Type B pancreatic cell (in vitro differentiated cells): ENCODE measurements around the gene WDFY4. TPM values are rescaled to one million over a fixed set of nuclear protein-coding genes. Genes with fewer than 3 reads are reported as not detected.

Experiments used
- DNase-seq: peaks from one replicate; pipeline ENCODE4 v3.0.0; 2021; ENCODE audit warnings: mixed read lengths; ENCODE audit not compliant: unreplicated experiment; ENCODE audit errors: extremely low spot score
- H3K27ac Mint-ChIP-seq: 2 replicates; pipeline ENCODE4 v1.8.0; 2021; ENCODE audit warnings: mild to moderate bottlenecking, mixed read lengths
- H3K27me3 Mint-ChIP-seq: 2 replicates; pipeline ENCODE4 v1.8.0; 2021; ENCODE audit warnings: mixed read lengths
- H3K36me3 Mint-ChIP-seq: 2 replicates; pipeline ENCODE4 v1.8.0; 2021; ENCODE audit warnings: mixed read lengths
- H3K4me1 Mint-ChIP-seq: one replicate; pipeline ENCODE4 v1.8.0; 2021; ENCODE audit warnings: mixed read lengths; ENCODE audit not compliant: unreplicated experiment
- H3K4me3 Mint-ChIP-seq: 2 replicates; pipeline ENCODE4 v1.8.0; 2021; ENCODE audit warnings: mild to moderate bottlenecking, mixed read lengths
- H3K9me3 Mint-ChIP-seq: 2 replicates; pipeline ENCODE4 v1.8.0; 2021; ENCODE audit warnings: mixed read lengths
- CTCF ChIP-seq: fragments of 200-600 bp; sonication (generic); conservative IDR thresholded peaks from 2 replicates; pipeline ENCODE4 v1.5.0; 2021; ENCODE audit warnings: antibody characterized with exemption, mild to moderate bottlenecking
- total RNA-seq: library from RNA; stranded (reverse); gene quantifications from 2 replicates; pipeline ENCODE4 v1.2.1, GENCODE V29; 2021; ENCODE audit warnings: low replicate concordance

Gene WDFY4
- total RNA-seq, 1 donor from 2014 or later = 0.05 TPM

DNA sequence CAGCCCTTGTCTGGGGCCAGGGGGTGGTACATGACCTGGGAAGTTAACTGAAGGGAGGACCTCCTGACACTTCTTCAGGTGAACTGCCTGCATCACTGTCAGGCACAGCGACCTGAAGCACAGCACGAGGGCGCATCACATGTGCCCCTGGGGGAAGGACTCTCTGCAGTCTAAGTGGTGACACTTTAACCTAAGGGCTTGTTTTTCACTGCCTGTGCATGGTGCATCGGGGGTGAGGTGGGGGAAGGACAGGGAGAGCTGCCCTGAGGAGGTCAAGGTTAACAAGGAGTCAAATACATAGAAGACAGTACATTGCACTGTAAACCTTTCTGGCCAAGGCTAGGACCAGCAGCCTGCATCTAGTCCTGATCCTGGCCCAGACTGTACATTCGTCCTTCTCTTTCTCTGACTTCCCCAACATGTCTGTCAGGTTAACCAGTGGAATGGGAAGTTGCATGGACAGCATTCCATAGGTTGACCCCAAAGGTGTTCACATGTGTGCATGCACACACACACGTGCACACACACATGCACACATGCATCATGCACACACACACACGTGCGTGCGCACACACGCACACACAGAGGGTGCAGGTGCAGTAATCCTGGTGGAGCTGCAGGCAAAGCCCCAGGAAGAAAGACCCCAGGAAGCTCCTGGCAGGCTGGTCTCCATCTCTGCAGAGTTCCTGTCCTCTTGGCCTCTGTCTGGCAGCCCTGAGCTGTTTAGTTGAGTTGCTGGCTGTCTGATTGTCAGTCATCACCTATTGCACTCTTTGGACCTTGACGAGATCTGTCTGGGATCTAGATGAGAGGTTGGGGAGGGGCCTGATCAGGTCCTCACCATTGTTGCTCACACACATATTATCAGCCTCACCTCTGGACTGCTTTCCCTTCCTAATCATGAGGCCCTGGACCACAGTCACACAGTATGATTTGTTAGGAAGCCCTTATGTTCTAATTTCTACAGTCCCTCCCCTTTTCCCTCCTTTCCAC is 37.8 kb downstream of the WDFY4 start:
- DNase-seq = no peak
- Mint-ChIP-seq H3K27me3 (peaks cover 18% of the 10 kb centered on the region), H3K36me3 (no peaks in the 10 kb centered on the region), H3K4me1 (no peaks in the 10 kb centered on the region), H3K4me3 (no peak overlapping the region), H3K9me3 (no peaks in the 10 kb centered on the region), H3K27ac (no peak overlapping the region)
- no peak for TF ChIP-seq CTCF

DNA sequence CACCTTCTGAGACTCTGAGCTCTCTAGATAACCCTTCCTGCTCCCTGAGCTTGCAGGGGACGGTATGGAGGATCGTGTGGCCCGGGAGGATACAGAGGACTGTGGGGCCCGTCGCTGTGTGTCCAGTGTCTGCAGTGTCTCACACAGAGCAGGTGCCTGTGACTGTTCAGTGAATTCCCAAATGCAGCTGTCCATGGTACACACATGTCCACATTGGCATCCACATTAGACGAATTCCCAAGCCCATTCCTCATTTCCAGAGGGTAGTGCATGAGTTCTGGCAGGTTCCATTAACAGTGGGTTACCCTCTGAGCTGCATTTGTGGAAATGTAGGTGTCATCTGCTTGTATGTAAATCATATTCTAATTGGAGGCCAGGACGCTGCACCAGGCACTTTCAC is 39.5 kb downstream of the WDFY4 start:
- no peaks in the 10 kb centered on the region for H3K36me3 Mint-ChIP-seq
- no peaks in the 10 kb centered on the region for H3K9me3 Mint-ChIP-seq
- H3K4me3 Mint-ChIP-seq = no peak overlapping the region
- DNase-seq = no peak
- H3K4me1 Mint-ChIP-seq = no peaks in the 10 kb centered on the region
- no peak for TF ChIP-seq CTCF
- peaks cover 17% of the 10 kb centered on the region for H3K27me3 Mint-ChIP-seq
- H3K27ac Mint-ChIP-seq = no peak overlapping the region

GRCh38 chr10:48725708-48726107 is 41.0 kb downstream of the WDFY4 start:
- Mint-ChIP-seq H3K4me3 (no peak overlapping the region), H3K27ac (no peak overlapping the region), H3K4me1 (no peaks in the 10 kb centered on the region), H3K27me3 (peaks cover 22% of the 10 kb centered on the region), H3K9me3 (no peaks in the 10 kb centered on the region), H3K36me3 (no peaks in the 10 kb centered on the region)
- TF ChIP-seq CTCF = no peak
- no peak for DNase-seq

DNA sequence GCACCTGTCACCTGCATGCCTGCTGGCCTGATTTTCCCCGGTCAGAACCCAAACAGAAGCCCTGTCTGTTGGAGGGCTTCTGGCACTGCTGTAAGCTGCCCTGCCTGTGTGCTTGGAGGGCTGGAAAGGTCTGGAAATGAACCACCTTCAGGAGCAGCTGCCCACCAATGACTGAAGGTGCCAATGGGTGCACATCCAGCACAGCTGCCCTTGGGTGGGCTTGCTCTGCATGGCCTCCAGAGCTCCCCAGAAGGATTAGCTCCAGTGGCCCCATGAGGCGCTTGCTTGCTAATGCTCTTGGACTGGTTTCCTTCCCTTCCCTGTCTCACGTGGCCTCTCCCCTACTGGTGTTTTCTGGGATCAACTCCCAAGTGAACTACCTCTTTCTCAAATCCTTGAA is 43.2 kb downstream of the WDFY4 start:
- peaks cover 23% of the 10 kb centered on the region for H3K27me3 Mint-ChIP-seq
- no peak overlapping the region for H3K27ac Mint-ChIP-seq
- no peaks in the 10 kb centered on the region for H3K4me1 Mint-ChIP-seq
- no peak for TF ChIP-seq CTCF
- no peak for DNase-seq
- no peak overlapping the region for H3K4me3 Mint-ChIP-seq
- H3K9me3 Mint-ChIP-seq = no peaks in the 10 kb centered on the region
- no peaks in the 10 kb centered on the region for H3K36me3 Mint-ChIP-seq

GRCh38 chr10:48729222-48729621 is 44.5 kb downstream of the WDFY4 start:
- no peaks in the 10 kb centered on the region for H3K9me3 Mint-ChIP-seq
- no peak for TF ChIP-seq CTCF
- no peak overlapping the region for H3K27ac Mint-ChIP-seq
- H3K4me1 Mint-ChIP-seq = no peaks in the 10 kb centered on the region
- no peak overlapping the region for H3K4me3 Mint-ChIP-seq
- peak; percentile 10 for DNase-seq
- peaks cover 24% of the 10 kb centered on the region for H3K27me3 Mint-ChIP-seq
- no peaks in the 10 kb centered on the region for H3K36me3 Mint-ChIP-seq
